H9 (cell line): ENCODE results near the gene TRERF1. TPM values are rescaled to one million over a fixed set of nuclear protein-coding genes. Genes with fewer than 3 reads are reported as not detected.

Source experiments
- DNase-seq: peaks from one replicate; pipeline ENCODE4 v3.0.0-alpha.2; 2017
- H2AFZ ChIP-seq: one replicate; pipeline ENCODE4 v1.6.1; 2013; ENCODE audit warnings: mild to moderate bottlenecking, low read length, control low read depth, moderate library complexity
- H2AK5ac ChIP-seq: 2 replicates; pipeline ENCODE4 v1.6.1; 2013; ENCODE audit warnings: low read length, control low read depth, mixed read lengths; ENCODE audit not compliant: insufficient read length
- H2BK120ac ChIP-seq: one replicate; pipeline ENCODE4 v1.6.1; 2013; ENCODE audit warnings: low read depth, mild to moderate bottlenecking, low read length, control low read depth, inconsistent platforms; ENCODE audit not compliant: poor library complexity, severe bottlenecking
- H2BK12ac ChIP-seq: 2 replicates; pipeline ENCODE4 v1.6.1; 2013; ENCODE audit warnings: low read length, control low read depth, mixed read lengths, low read depth; ENCODE audit not compliant: insufficient read length
- H2BK15ac ChIP-seq: 2 replicates; pipeline ENCODE4 v1.6.1; 2013; ENCODE audit warnings: low read depth, low read length, control low read depth
- H2BK20ac ChIP-seq: one replicate; pipeline ENCODE4 v1.6.1; 2013; ENCODE audit warnings: low read depth, mild to moderate bottlenecking, low read length, control low read depth, inconsistent platforms; ENCODE audit not compliant: poor library complexity, severe bottlenecking
- H2BK5ac ChIP-seq: 2 replicates; pipeline ENCODE4 v1.6.1; 2013; ENCODE audit warnings: low read length, control low read depth, mixed read lengths; ENCODE audit not compliant: insufficient read length
- H3K14ac ChIP-seq: 2 replicates; pipeline ENCODE4 v1.6.1; 2013; ENCODE audit warnings: low read length, control low read depth; ENCODE audit not compliant: insufficient read depth
- H3K18ac ChIP-seq: 2 replicates; pipeline ENCODE4 v1.6.1; 2013; ENCODE audit warnings: low read depth, mild to moderate bottlenecking, mixed read lengths, low read length, control low read depth; ENCODE audit not compliant: insufficient read length
- H3K23ac ChIP-seq: 2 replicates; pipeline ENCODE4 v1.6.1; 2013; ENCODE audit warnings: low read length, control low read depth, mixed read lengths, low read depth; ENCODE audit not compliant: insufficient read length
- H3K23me2 ChIP-seq: 2 replicates; pipeline ENCODE4 v1.6.1; 2013; ENCODE audit warnings: low read depth, mild to moderate bottlenecking, mixed read lengths, low read length, control low read depth; ENCODE audit not compliant: insufficient read length, poor library complexity, severe bottlenecking
- H3K27ac ChIP-seq: 2 replicates; pipeline ENCODE4 v1.5.1; 2013; ENCODE audit warnings: low read length, control low read depth, mixed read lengths, low read depth; ENCODE audit not compliant: insufficient read length
- H3K27me3 ChIP-seq: 2 replicates; pipeline ENCODE4 v1.6.1; 2013; ENCODE audit warnings: low read length, control low read depth, inconsistent platforms; ENCODE audit not compliant: insufficient read depth
- H3K4ac ChIP-seq: 2 replicates; pipeline ENCODE4 v1.6.1; 2013; ENCODE audit warnings: low read depth, mild to moderate bottlenecking, control low read depth, inconsistent platforms, low read length, moderate library complexity
- H3K4me1 ChIP-seq: 2 replicates; pipeline ENCODE4 v1.6.1; 2013; ENCODE audit warnings: low read length, control low read depth, inconsistent platforms; ENCODE audit not compliant: insufficient read depth
- H3K4me2 ChIP-seq: 2 replicates; pipeline ENCODE4 v1.6.1; 2013; ENCODE audit warnings: low read length, control low read depth, mixed read lengths; ENCODE audit not compliant: insufficient read length, insufficient read depth
- H3K56ac ChIP-seq: 2 replicates; pipeline ENCODE4 v1.6.1; 2013; ENCODE audit warnings: low read depth, mild to moderate bottlenecking, mixed read lengths, low read length, control low read depth; ENCODE audit not compliant: insufficient read length
- H3K79me1 ChIP-seq: 2 replicates; pipeline ENCODE4 v1.6.1; 2013; ENCODE audit warnings: low read depth, mild to moderate bottlenecking, moderate library complexity, low read length, control low read depth, inconsistent platforms; ENCODE audit not compliant: insufficient read depth, poor library complexity, severe bottlenecking
- H3K79me2 ChIP-seq: 2 replicates; pipeline ENCODE4 v1.6.1; 2013; ENCODE audit warnings: low read length, control low read depth, inconsistent platforms; ENCODE audit not compliant: insufficient read depth
- H3K9ac ChIP-seq: 2 replicates; pipeline ENCODE4 v1.6.1; 2013; ENCODE audit warnings: low read length, control low read depth, mixed read lengths; ENCODE audit not compliant: insufficient read length; ENCODE audit errors: extremely low read depth
- H3K9me3 ChIP-seq: one replicate; pipeline ENCODE4 v1.6.1; 2013; ENCODE audit warnings: low read depth, low read length, inconsistent platforms; ENCODE audit not compliant: control insufficient read depth
- H3T11ph ChIP-seq: one replicate; pipeline ENCODE4 v1.6.1; 2013; ENCODE audit warnings: mild to moderate bottlenecking, low read length, control low read depth, inconsistent platforms
- H4K20me1 ChIP-seq: one replicate; pipeline ENCODE4 v1.6.1; 2013; ENCODE audit not compliant: control insufficient read depth, insufficient read length, insufficient read depth
- H4K5ac ChIP-seq: 2 replicates; pipeline ENCODE4 v1.6.1; 2013; ENCODE audit warnings: low read depth, mild to moderate bottlenecking, mixed read lengths, low read length, control low read depth; ENCODE audit not compliant: insufficient read length
- H4K8ac ChIP-seq: replicated peaks from 2 replicates; pipeline ENCODE4 v1.6.1; 2013; ENCODE audit warnings: low read length, control low read depth, mixed read lengths, low read depth; ENCODE audit not compliant: insufficient read length
- H4K91ac ChIP-seq: 2 replicates; pipeline ENCODE4 v1.6.1; 2013; ENCODE audit warnings: low read depth, mild to moderate bottlenecking, moderate library complexity, mixed read lengths, low read length, control low read depth; ENCODE audit not compliant: insufficient read length
- H3K27ac Mint-ChIP-seq, 3 experiments: 2 replicates in 2 of 3; 3 replicates in 1 of 3; pipeline ENCODE4 v1.8.0; 2020 to 2021; ENCODE audit warnings: mixed read lengths in 3 of 3, mild to moderate bottlenecking in 1 of 3, moderate library complexity in 1 of 3
- H3K27me3 Mint-ChIP-seq: 2 replicates; pipeline ENCODE4 v1.8.0; 2021; ENCODE audit warnings: low read depth, mild to moderate bottlenecking, moderate library complexity, mixed read lengths
- H3K36me3 Mint-ChIP-seq, 3 experiments: 2 replicates in 2 of 3; 3 replicates in 1 of 3; pipeline ENCODE4 v1.8.0; 2020 to 2021; ENCODE audit warnings: low read depth in 3 of 3, mixed read lengths in 3 of 3; ENCODE audit not compliant: insufficient read depth in 1 of 3
- H3K4me1 Mint-ChIP-seq, 2 experiments: 2 replicates each; pipeline ENCODE4 v1.8.0; 2020; ENCODE audit warnings: mixed read lengths in 2 of 2
- H3K4me3 Mint-ChIP-seq, 2 experiments: 2 replicates in 1 of 2; 3 replicates in 1 of 2; pipeline ENCODE4 v1.8.0; 2020 to 2021; ENCODE audit warnings: mild to moderate bottlenecking in 2 of 2, mixed read lengths in 2 of 2, moderate library complexity in 1 of 2
- H3K9me3 Mint-ChIP-seq, 2 experiments: 2 replicates in 1 of 2; 3 replicates in 1 of 2; pipeline ENCODE4 v1.8.0; 2020; ENCODE audit warnings: mild to moderate bottlenecking in 2 of 2, mixed read lengths in 2 of 2, moderate library complexity in 1 of 2
- CTCF ChIP-seq: fragments of 200-600 bp; sonication (generic); conservative IDR thresholded peaks from 3 replicates; pipeline ENCODE4 v1.8.0; 2021; ENCODE audit warnings: antibody characterized with exemption, mild to moderate bottlenecking
- WGBS: extraction: QIAGEN DNeasy Blood & Tissue Kit; methylation state at CpG from one replicate; pipeline ENCODE4 v1.1.7; 2013; ENCODE audit warnings: missing lambda C conversion rate, low lambda C conversion rate, mixed read lengths; ENCODE audit not compliant: insufficient read length; ENCODE audit errors: extremely low coverage; 5-methylcytosine and 5-hydroxymethylcytosine counted together
- total RNA-seq: library from RNA; stranded (reverse); gene quantifications from 2 replicates; pipeline ENCODE4 v1.2.1, GENCODE V29; 2021

TRERF1 gene
- total RNA-seq, 1 experiment from 2014 or later, result 19.7 TPM

DNA sequence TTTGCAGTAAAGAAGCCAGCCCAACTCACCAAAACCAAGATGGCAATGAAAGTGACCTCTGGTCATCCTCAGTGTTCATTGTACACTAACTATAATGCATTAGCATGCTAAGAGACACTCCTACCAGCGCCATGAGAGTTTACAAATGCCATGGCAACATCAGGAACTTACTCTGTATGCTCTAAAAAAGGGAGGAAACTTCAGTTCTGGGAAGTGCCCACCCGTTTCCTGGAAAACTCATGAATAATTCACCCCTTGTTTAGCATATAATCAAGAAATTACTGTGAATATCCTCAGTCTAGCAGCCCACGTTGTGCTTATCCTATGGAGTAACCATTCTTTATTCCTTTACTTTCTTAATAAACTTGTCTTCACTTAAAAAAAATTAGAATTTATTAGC, 19.4 kb upstream of the TRERF1 start:
- no peak overlapping the region for H2BK5ac ChIP-seq
- H3K9ac ChIP-seq, result no peak overlapping the region
- H4K8ac ChIP-seq, result no peak overlapping the region
- H3K9me3 ChIP-seq, result no peaks in the 10 kb centered on the region
- no peak overlapping the region for H3K27ac Mint-ChIP-seq
- no peak overlapping the region for H4K91ac ChIP-seq
- no peaks in the 10 kb centered on the region for H3K79me1 ChIP-seq
- H3K79me2 ChIP-seq, result no peaks in the 10 kb centered on the region
- no peak for TF ChIP-seq CTCF
- no peak overlapping the region for H3K27ac ChIP-seq
- no peak for DNase-seq
- no peak overlapping the region for H3K18ac ChIP-seq
- no peak overlapping the region for H2BK120ac ChIP-seq
- no peaks in the 10 kb centered on the region; the same call in 1 of the 2 replicates for H3K27me3 Mint-ChIP-seq
- H2BK15ac ChIP-seq, result no peak overlapping the region
- H2BK12ac ChIP-seq, result no peak overlapping the region
- H3K4me1 ChIP-seq, result no peaks in the 10 kb centered on the region
- H3K4me2 ChIP-seq, result no peak overlapping the region
- peaks cover 1 to 12% (median 2%) of the 10 kb centered on the region in 3 experiments; a peak in 3 of 7 replicates for H3K36me3 Mint-ChIP-seq
- no peaks in the 10 kb centered on the region for H3K27me3 ChIP-seq
- H4K20me1 ChIP-seq, result no peaks in the 10 kb centered on the region
- H3K4me3 Mint-ChIP-seq, result no peak overlapping the region
- no peak overlapping the region for H2AFZ ChIP-seq
- no peak overlapping the region for H3K23ac ChIP-seq
- H3K56ac ChIP-seq, result no peak overlapping the region
- H2BK20ac ChIP-seq, result no peak overlapping the region
- H3T11ph ChIP-seq, result no peak overlapping the region
- H3K4ac ChIP-seq, result no peak overlapping the region
- no peak overlapping the region for H4K5ac ChIP-seq
- peaks cover 23% of the 10 kb centered on the region in 2 experiments for H3K9me3 Mint-ChIP-seq
- H2AK5ac ChIP-seq, result no peak overlapping the region
- no CpG with 5 or more reads among the region's 3 CpGs for WGBS
- H3K4me1 Mint-ChIP-seq, result peaks cover 8 to 11% of the 10 kb centered on the region in 2 experiments; a peak in 3 of 4 replicates
- H3K14ac ChIP-seq, result no peak overlapping the region
- H3K23me2 ChIP-seq, result no peaks in the 10 kb centered on the region
